Activated T-cell treated with anti-CD3 and anti-CD28 coated beads for 48 hours (primary cell): ENCODE data around the gene CLIC3.
"Not testable (repeated sequence)": the region's sequence is repeated elsewhere in the genome, so short reads cannot be mapped to it uniquely, and the experiment has no call there.

Experiments
- DNase-seq: peaks from one replicate; pipeline ENCODE4 v3.0.0-alpha.2; 2020; ENCODE audit warnings: low read depth

The CLIC3 gene

DNA sequence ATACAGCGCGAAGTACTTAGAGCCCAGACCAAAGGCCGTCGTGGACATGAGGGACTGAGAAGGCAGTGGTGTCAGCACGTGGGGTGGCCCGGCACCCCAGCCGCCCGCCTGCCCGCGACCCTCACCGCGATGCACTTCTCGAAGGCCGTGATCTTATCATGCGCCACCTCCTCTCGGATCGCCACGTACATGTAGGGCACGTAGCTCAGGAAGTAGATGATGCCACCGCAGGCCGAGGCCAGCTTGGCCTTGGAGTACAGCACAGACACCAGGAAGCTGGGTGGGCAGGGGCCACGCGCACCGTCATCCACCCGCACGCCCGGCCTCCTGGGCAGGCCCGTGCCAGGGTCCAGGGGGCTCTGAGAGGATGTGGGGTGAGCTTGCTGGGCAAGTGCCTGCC, 20.7 kb upstream of the CLIC3 start:
- DNase-seq: no peak

DNA sequence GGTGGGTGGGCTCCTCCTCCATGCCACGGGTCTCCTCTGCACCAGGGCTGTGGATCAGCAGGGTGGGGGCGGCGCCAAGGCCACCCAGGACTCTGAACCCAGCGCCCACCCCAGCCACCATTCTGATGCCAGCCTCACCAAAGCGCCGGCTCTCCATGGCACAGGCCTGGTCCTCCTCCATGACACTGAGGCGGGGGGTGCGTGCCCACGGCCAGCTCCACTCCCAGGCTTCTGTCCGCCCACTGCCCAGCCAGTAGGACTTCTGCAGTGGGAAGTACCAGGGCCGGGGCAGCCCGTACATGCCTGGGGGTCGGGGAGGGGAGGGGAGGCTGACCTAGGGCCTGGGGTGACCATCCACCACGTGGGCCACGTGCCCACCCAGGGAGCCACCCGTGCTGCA, 20.1 kb upstream of the CLIC3 start:
- DNase-seq: no peak

DNA sequence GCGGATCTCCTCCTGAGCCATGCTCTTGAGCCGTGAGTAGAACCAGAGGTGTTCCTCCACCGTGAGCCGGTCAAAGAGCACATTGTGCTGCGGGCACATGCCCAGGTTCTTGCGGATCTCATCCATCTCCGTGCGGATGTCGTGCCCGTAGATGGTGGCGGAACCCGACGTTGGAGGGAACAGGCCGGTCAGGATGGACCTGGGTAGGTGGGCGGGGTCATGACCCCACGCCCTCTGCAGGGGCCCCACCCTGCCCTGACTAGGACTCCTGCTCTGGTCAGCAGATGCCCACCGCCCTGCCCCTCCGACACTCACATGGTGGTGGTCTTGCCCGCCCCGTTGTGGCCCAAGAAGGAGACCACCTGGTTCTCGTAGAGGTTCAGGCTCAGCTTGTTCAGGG, 19.6 kb upstream of the CLIC3 start:
- DNase-seq: no peak

- no peak for DNase-seq
Measured at GRCh38 chr9:137015540-137015930, 19.2 kb upstream of the CLIC3 start.

DNA sequence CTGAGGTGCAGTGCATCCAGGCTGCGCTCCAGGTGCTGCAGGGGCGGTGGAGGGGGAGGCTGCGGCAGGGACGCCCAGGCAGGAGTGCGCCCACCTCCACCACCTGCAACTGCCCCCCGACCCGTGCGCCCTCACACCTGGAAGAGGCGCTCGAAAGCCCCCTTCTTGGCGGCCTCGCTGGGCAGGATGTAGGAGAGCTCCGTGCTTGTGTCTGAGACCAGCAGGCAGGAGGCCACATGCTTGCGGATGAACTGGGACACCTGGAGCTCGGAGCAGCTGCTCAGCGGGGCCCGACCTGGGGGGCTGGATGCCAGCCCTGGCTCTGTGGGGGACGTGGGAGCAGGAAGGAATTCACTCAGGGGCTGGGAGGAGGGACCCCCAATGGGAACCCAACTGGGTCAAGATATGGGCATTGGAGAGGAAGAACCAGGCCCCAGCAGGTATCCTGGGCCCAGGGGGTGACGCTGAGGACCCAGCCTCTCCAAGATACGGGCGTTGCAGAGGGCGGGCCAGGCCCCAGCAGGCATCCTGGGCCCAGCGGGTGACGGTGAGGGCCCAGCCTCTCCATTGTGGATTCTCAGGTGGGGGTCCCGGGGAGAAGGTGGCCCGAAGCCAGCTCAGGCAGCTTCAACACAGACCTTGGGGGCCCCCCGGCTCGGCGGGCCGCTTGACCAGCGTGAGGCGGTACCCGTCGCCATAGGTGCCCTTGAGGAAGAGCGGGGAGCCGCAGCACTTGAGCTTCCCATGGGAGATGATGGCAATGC, 18.6 kb upstream of the CLIC3 start:
- DNase-seq: no peak

DNA sequence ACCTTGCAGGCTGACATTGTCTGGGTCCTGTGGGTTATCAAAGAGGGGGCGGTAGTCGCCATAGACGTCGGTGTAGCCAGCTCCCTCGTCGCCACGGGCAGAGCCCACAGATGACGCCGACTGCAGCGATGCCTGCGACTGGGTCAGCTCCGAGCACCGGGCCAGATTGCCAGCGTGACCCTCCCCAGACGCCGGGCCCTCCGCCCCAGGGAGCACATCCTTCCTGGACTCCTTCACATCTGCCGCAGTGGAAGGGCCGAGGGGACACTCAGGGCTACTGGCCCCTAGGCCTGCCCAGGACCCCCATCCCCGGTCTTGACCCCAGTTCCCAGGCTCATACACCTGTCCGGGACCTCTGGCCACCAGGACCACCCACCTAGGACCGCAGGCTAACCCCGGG, 17.8 kb upstream of the CLIC3 start:
- DNase-seq: no peak

GRCh38 chr9:137013571-137013940, 17.2 kb upstream of the CLIC3 start:
- DNase-seq: no peak

GRCh38 chr9:137012694-137013570, 16.6 kb upstream of the CLIC3 start:
- DNase-seq: no peak

- DNase-seq: no peak
Measured at GRCh38 chr9:137011907-137012675, 15.7 kb upstream of the CLIC3 start.

- DNase-seq: no peak
Measured at GRCh38 chr9:137011156-137011555, 14.8 kb upstream of the CLIC3 start.

- no peak for DNase-seq
Measured at GRCh38 chr9:137009938-137010732, 13.8 kb upstream of the CLIC3 start.

GRCh38 chr9:137009217-137009616, 12.8 kb upstream of the CLIC3 start:
- no peak for DNase-seq

DNA sequence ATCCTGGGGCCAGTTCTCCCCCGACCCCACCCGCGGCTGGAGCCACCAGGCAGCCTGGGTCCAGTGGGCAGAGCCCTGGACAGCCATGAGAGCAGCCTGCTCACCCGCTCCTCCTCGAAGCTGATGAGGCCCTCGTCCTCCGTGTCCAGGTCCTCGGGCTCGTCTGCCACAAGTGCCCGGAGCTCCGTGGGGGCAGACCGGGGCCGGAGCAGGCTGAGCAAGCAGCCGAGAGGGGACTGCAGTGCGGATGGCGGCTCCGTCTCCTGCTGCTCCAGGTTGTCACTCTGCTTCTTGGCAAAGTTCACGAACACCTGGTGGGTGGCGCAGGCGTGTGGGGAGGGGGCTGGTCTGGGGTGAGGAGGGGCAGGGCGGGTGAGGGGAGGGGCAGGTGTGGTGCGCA, 11.9 kb upstream of the CLIC3 start:
- no peak for DNase-seq

GRCh38 chr9:137007816-137008270, 11.5 kb upstream of the CLIC3 start:
- DNase-seq: no peak

GRCh38 chr9:137007108-137007815, 10.9 kb upstream of the CLIC3 start:
- no peak for DNase-seq

DNA sequence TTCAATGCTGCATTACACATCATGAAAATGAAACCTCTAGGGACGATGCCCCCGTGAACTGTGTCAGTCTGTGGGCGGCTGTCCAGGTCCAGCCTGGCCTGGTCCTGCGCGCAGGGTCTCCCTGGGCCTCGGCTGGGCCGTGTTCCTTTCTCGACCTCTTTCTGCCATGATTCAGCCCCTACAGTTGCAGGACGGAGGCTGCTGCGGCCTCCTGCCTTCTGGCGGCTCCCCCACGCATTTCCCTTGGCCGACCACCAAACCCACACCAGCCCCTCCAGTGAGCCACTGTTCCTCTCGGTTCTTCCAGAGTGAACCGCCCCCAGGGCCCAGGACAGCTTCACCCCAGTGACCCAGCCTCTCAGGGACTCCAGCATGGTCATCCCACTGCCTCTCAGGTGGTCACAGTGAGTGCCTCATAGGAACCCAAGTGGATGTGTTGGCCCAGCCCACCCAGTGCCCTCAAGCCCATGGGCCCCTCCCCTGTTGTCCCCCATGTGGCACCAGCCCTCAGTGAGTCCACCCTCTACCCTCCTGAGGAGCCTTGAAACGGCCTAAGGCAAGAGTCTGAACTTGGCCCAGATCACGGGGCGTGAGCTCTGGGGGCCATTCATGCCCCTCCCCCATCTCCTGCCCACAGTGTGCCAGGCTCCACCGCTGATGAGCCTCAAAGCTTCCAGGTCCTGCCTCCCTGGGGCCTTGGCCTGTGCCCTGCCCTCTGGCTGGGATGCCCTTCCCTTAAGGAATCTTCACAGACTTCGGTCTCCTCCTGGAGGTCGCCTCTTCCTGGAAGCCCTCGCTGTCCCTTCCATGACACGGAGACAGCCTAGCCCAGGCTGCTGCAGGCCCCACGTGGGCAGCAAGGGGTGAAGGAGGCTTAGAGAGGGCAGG, 10.0 kb upstream of the CLIC3 start:
- no peak for DNase-seq

GRCh38 chr9:137004285-137004684, 7.9 kb upstream of the CLIC3 start:
- DNase-seq: not testable (repeated sequence)

GRCh38 chr9:137002646-137003041, 6.3 kb upstream of the CLIC3 start:
- no peak for DNase-seq

- no peak for DNase-seq
Measured at GRCh38 chr9:137001857-137002645, 5.7 kb upstream of the CLIC3 start.
